GM19239 (cell line): ENCODE data around the gene PTPRE.

ENCODE experiments used
- DNase-seq: peaks from one replicate; pipeline ENCODE4 v3.0.0; 2011; ENCODE audit warnings: low spot score; ENCODE audit not compliant: insufficient read length
- FAIRE-seq: peaks from 2 replicates; lab custom pipeline; 2011; peaks lifted over from hg19 to GRCh38; lab: Jason Lieb, UNC

PTPRE gene

GRCh38 chr10:128065881-128066534 lies 159.1 kb downstream of the PTPRE start:
- no peak for DNase-seq
- FAIRE-seq: no peak

- DNase-seq (no peak), FAIRE-seq (no peak)
Measured at GRCh38 chr10:128066870-128067382, 160.0 kb downstream of the PTPRE start.

- FAIRE-seq: no peak
- no peak for DNase-seq
Measured at GRCh38 chr10:128067691-128068397, 160.9 kb downstream of the PTPRE start.

- DNase-seq (no peak), FAIRE-seq (no peak)
Measured at GRCh38 chr10:128068398-128069285, 161.7 kb downstream of the PTPRE start.

- peak; percentile 94 for FAIRE-seq
Measured at GRCh38 chr10:128069351-128070051, 162.6 kb downstream of the PTPRE start.

GRCh38 chr10:128070161-128070560 lies 163.3 kb downstream of the PTPRE start:
- no peak for FAIRE-seq

More at GRCh38 chr10:128069351-128070051, 162.6 kb downstream of the PTPRE start:
- DNase-seq: peak; percentile 65

GRCh38 chr10:128070721-128071416 lies 164.0 kb downstream of the PTPRE start:
- FAIRE-seq (no peak), DNase-seq (no peak)

More at GRCh38 chr10:128070161-128070560, 163.3 kb downstream of the PTPRE start:
- DNase-seq: no peak

GRCh38 chr10:128071417-128071782 lies 164.5 kb downstream of the PTPRE start:
- FAIRE-seq (no peak), DNase-seq (no peak)

GRCh38 chr10:128072046-128072445 lies 165.1 kb downstream of the PTPRE start:
- FAIRE-seq: no peak
- no peak for DNase-seq

GRCh38 chr10:128072941-128073645 lies 166.2 kb downstream of the PTPRE start:
- DNase-seq (no peak), FAIRE-seq (no peak)

GRCh38 chr10:128073890-128074289 lies 167.0 kb downstream of the PTPRE start:
- DNase-seq: no peak
- no peak for FAIRE-seq

GRCh38 chr10:128074589-128074988 lies 167.7 kb downstream of the PTPRE start:
- FAIRE-seq: no peak
- no peak for DNase-seq

- FAIRE-seq: no peak
- DNase-seq: no peak
Measured at GRCh38 chr10:128077155-128077875, 170.4 kb downstream of the PTPRE start.

- DNase-seq (peak; percentile 34), FAIRE-seq (peak; percentile 42)
Measured at GRCh38 chr10:128078136-128078969, 171.4 kb downstream of the PTPRE start.

- FAIRE-seq: no peak
- no peak for DNase-seq
Measured at GRCh38 chr10:128080231-128080630, 173.3 kb downstream of the PTPRE start.

GRCh38 chr10:128080641-128081040 lies 173.7 kb downstream of the PTPRE start:
- no peak for DNase-seq
- FAIRE-seq: no peak

- FAIRE-seq (no peak), DNase-seq (no peak)
Measured at GRCh38 chr10:128081222-128081621, 174.3 kb downstream of the PTPRE start.
